Psoas muscle (tissue), 8 donors: ENCODE measurements around the gene CMTM8. TPM values are rescaled to one million over a fixed set of nuclear protein-coding genes. Genes with fewer than 3 reads are reported as not detected.

ENCODE experiments used
- ATAC-seq, 4 donors: fragments of 200-7000 bp; cut with Tn5 transposase; one replicate each; pipeline ENCODE4 v1.9.1; 2020; ENCODE audit warnings: moderate library complexity in 3 of 4, mild to moderate bottlenecking in 2 of 4
- DNase-seq, 2 donors: peaks; one replicate each; pipeline ENCODE4 v3.0.0-alpha.2; 2020
- H3K27ac ChIP-seq: fragments of 200-600 bp; one replicate; pipeline ENCODE4 v1.8.0; 2022
- H3K27me3 ChIP-seq, 3 donors: fragments of 200-600 bp in 1 of 3; one replicate each; pipeline versions ENCODE4 v1.6.1 to v1.8.0; 2013 to 2022; ENCODE audit warnings: low read length in 2 of 3, mild to moderate bottlenecking in 2 of 3, moderate library complexity in 1 of 3; ENCODE audit not compliant: insufficient read depth in 3 of 3
- H3K36me3 ChIP-seq, 2 donors: fragments of 200-600 bp in 1 of 2; one replicate each; pipeline versions ENCODE4 v1.6.1 to v1.8.0; 2013 to 2022; ENCODE audit warnings: low read depth in 1 of 2, mild to moderate bottlenecking in 1 of 2, moderate library complexity in 1 of 2; ENCODE audit not compliant: insufficient read depth in 1 of 2
- H3K4me1 ChIP-seq: fragments of 200-600 bp; one replicate; pipeline ENCODE4 v1.8.0; 2022
- H3K4me3 ChIP-seq: fragments of 200-600 bp; one replicate; pipeline ENCODE4 v1.8.0; 2022; ENCODE audit warnings: mild to moderate bottlenecking
- H3K9me3 ChIP-seq: fragments of 200-600 bp; one replicate; pipeline ENCODE4 v1.8.0; 2022
- CTCF ChIP-seq: fragments of 200-600 bp; IDR thresholded peaks from one replicate; pipeline ENCODE4 v1.8.0; 2022; ENCODE audit warnings: antibody characterized with exemption
- WGBS, 3 donors: extraction: QIAGEN DNeasy Blood & Tissue Kit; methylation state at CpG; one replicate each; pipeline versions ENCODE4 v1.1.6 to v1.1.7; 2013; 5-methylcytosine and 5-hydroxymethylcytosine counted together
- intact Hi-C, 2 donors: fragments of 100-400 bp; cut with DNase I; formaldehyde crosslinking; loops; one replicate each; pipeline versions ENCODE4 v1.11.0 to v1.14.2; 2022
- polyA plus RNA-seq, 3 donors: library from polyadenylated mRNA; stranded (reverse); fragments of 200-250 nt; gene quantifications; one replicate each; pipeline ENCODE4 v1.2.3, GENCODE V29; 2013
- total RNA-seq, 4 donors: library from RNA; stranded (reverse); fragmentation: NEBNext Ultra II Directional in 2 of 4; extraction: Animal tissue kit (Norgen Biotek cat#: 25700) in 2 of 4; gene quantifications; one replicate each; pipeline versions ENCODE4 v1.2.1 to v1.2.4, GENCODE V29; 2021 to 2023
- donor health status: healthy with polysubstance abuse.
- donor health status: DM: no; HTN: no; CAD: no; lungs with moderate emphysema.
- donor health status: Bipolar disorder and iron deficiency.
- donor health status: healthy.
- donor health status: DM: yes; HTN: yes; CAD: no.
- donor health status: DM: no; HTN: no; CAD: no.
- donor health status: DM: no; HTN: no; CAD: no.
- donor health status: DM: yes; HTN: yes; CAD: no.

CMTM8 gene
- total and polyA plus RNA-seq, 7 donors, result 0.97 to 4.2 (median 2.0) TPM

- no peak for TF ChIP-seq CTCF
- 74 to 99% (median 97%) methylated on average over 2 of the region's 2 CpGs for WGBS, 3 donors
- no peaks in the 10 kb centered on the region for H3K9me3 ChIP-seq
- ATAC-seq (no peak), DNase-seq (no peak)
- H3K36me3 ChIP-seq, result no peaks in the 10 kb centered on the region
- intact Hi-C loops, result loop anchor here in 1 of 2 donors (10.0 kb wide), 1 partner anchor 174 kb away; no protein-coding TSS in a partner anchor
- no peak overlapping the region for H3K27ac ChIP-seq
- no peaks in the 10 kb centered on the region for H3K27me3 ChIP-seq
- H3K4me3 ChIP-seq, result no peak overlapping the region
- H3K4me1 ChIP-seq, result no peaks in the 10 kb centered on the region
Observed at GRCh38 chr3:32349184-32349583, 110.7 kb downstream of the CMTM8 start.

GRCh38 chr3:32352563-32352962, 114.1 kb downstream of the CMTM8 start:
- ATAC-seq (no peak), DNase-seq (no peak)
- Histone ChIP-seq H3K9me3 (no peaks in the 10 kb centered on the region), H3K4me1 (no peaks in the 10 kb centered on the region), H3K27ac (no peak overlapping the region), H3K27me3 (no peaks in the 10 kb centered on the region), H3K36me3 (no peaks in the 10 kb centered on the region), H3K4me3 (no peak overlapping the region)
- intact Hi-C loops, result no loop called here
- TF ChIP-seq CTCF, result no peak

- H3K27ac ChIP-seq, result no peak overlapping the region
Observed at GRCh38 chr3:32353351-32353750, 114.9 kb downstream of the CMTM8 start.

GRCh38 chr3:32354362-32354778, 115.9 kb downstream of the CMTM8 start:
- H3K4me3 ChIP-seq, result no peak overlapping the region
- ATAC-seq (no peak), DNase-seq (no peak)
- H3K27ac ChIP-seq, result no peak overlapping the region
- 48 to 57% (median 53%) methylated on average over 8 of the region's 8 CpGs for WGBS, 3 donors
- TF ChIP-seq CTCF, result no peak
- no peaks in the 10 kb centered on the region for H3K36me3 ChIP-seq
- intact Hi-C loops, result no loop called here
- H3K9me3 ChIP-seq, result no peaks in the 10 kb centered on the region
- H3K27me3 ChIP-seq, result no peaks in the 10 kb centered on the region
- no peaks in the 10 kb centered on the region for H3K4me1 ChIP-seq

More at GRCh38 chr3:32353351-32353750, 114.9 kb downstream of the CMTM8 start:
- DNase-seq (no peak), ATAC-seq (no peak)
- no peak for TF ChIP-seq CTCF
- H3K4me3 ChIP-seq, result no peak overlapping the region
- H3K4me1 ChIP-seq, result no peaks in the 10 kb centered on the region
- intact Hi-C loops, result no loop called here
- 95 to 98% (median 96%) methylated on average over 2 of the region's 2 CpGs for WGBS, 3 donors
- no peaks in the 10 kb centered on the region for H3K9me3 ChIP-seq
- no peaks in the 10 kb centered on the region for H3K36me3 ChIP-seq
- H3K27me3 ChIP-seq, result no peaks in the 10 kb centered on the region

GRCh38 chr3:32355751-32356291, 117.3 kb downstream of the CMTM8 start:
- Histone ChIP-seq H3K27me3 (no peaks in the 10 kb centered on the region), H3K36me3 (no peaks in the 10 kb centered on the region), H3K27ac (no peak overlapping the region), H3K4me3 (no peak overlapping the region), H3K9me3 (no peaks in the 10 kb centered on the region), H3K4me1 (no peaks in the 10 kb centered on the region)
- intact Hi-C loops, result no loop called here
- no peak for DNase-seq
- WGBS, 3 donors, result 72 to 83% (median 79%) methylated on average over 8 of the region's 8 CpGs
- ATAC-seq, result no peak
- TF ChIP-seq CTCF, result no peak
